GM18508 (cell line): ENCODE results near the gene TAS1R1.

Experiments used
- ATAC-seq: cut with Tn5 transposase; IDR thresholded peaks from one replicate; pipeline ENCODE4 v1.9.1; 2021; ENCODE audit warnings: moderate number of reproducible peaks; ENCODE audit not compliant: insufficient read depth, unreplicated experiment

The TAS1R1 gene

GRCh38 chr1:6554907-6555778, at the start of gene TAS1R1:
TAS1R1 (plus strand) TSS chr1:6555307; CDS start chr1:6555374, 67 bp downstream.
- no peak for ATAC-seq

GRCh38 chr1:6505367-6506209, 49.5 kb upstream of the TAS1R1 start:
- ATAC-seq, result no peak

- no peak for ATAC-seq
Measured at GRCh38 chr1:6506210-6507036, 48.7 kb upstream of the TAS1R1 start.

GRCh38 chr1:6507037-6507428, 48.1 kb upstream of the TAS1R1 start:
- no peak for ATAC-seq

GRCh38 chr1:6507461-6507911, 47.6 kb upstream of the TAS1R1 start:
- ATAC-seq, result no peak

GRCh38 chr1:6508154-6508815, 46.8 kb upstream of the TAS1R1 start:
- ATAC-seq, result no peak

GRCh38 chr1:6508816-6509189, 46.3 kb upstream of the TAS1R1 start:
- ATAC-seq, result no peak

- ATAC-seq, result no peak
Measured at GRCh38 chr1:6509220-6509918, 45.7 kb upstream of the TAS1R1 start.

GRCh38 chr1:6509919-6510291, 45.2 kb upstream of the TAS1R1 start:
- ATAC-seq, result no peak

GRCh38 chr1:6510493-6510892, 44.6 kb upstream of the TAS1R1 start:
- no peak for ATAC-seq

GRCh38 chr1:6511056-6511455, 44.1 kb upstream of the TAS1R1 start:
- no peak for ATAC-seq

GRCh38 chr1:6511561-6512244, 43.4 kb upstream of the TAS1R1 start:
- ATAC-seq, result no peak

GRCh38 chr1:6512245-6512907, 42.7 kb upstream of the TAS1R1 start:
- ATAC-seq, result no peak

- ATAC-seq, result no peak
Measured at GRCh38 chr1:6512908-6513280, 42.2 kb upstream of the TAS1R1 start.

- ATAC-seq, result no peak
Measured at GRCh38 chr1:6513320-6513801, 41.7 kb upstream of the TAS1R1 start.

- no peak for ATAC-seq
Measured at GRCh38 chr1:6515771-6516170, 39.3 kb upstream of the TAS1R1 start.

GRCh38 chr1:6517435-6517851, 37.7 kb upstream of the TAS1R1 start:
- no peak for ATAC-seq

- no peak for ATAC-seq
Measured at GRCh38 chr1:6519491-6519934, 35.6 kb upstream of the TAS1R1 start.
